ENCODE results near the gene FLNC. TPM values are rescaled to one million over a fixed set of nuclear protein-coding genes. Genes with fewer than 3 reads are reported as not detected.
A peak's percentile ranks its signal among the peaks of the same experiment; 100 is the strongest.

The FLNC gene
- total RNA-seq, 4 donors from 2014 or later: 4.2 to 23.1 (median 6.5) TPM

DNA sequence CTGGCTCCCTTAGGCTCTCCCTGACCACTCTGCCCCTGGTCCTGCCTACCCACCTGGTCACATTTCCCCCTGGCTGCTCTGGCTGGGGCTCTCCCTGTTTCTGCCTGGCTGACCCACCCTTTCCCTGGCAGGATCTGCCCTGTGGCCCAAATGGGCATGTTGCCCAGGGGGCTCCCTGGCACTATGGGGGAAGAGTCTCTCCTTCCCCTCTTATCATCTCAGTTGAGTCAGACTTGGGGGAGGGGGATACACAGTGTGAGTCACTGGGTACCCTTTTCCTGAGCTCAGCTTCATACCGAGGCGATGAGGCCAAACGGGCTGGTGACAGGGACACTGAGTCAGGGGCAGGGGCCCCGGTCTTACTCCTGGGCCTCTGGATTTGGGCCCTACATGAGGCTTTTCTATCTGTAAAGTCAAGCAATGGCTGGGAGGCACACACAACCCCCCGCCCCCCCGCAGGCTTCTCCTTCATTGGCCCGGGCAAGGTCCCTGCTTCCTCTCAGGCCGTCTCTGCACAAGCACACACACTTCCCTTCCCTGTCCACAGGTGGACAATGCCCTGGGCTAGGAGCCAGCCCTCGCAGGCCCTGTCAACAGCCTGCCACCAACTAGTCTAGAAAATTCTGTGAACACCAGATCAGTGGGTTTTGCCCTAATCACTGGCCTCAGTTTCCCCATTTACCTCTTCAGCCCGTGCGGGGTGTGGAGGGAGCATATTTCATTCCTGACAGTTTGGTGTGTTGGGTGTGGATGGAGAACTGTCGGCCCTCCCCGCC, 627 bp upstream of the FLNC start:
- no peaks in the 10 kb centered on the region for H3K9me3 ChIP-seq
- TF ChIP-seq POLR2A (IDR thresholded peaks at IDR 0.05) (no peak), CTCF (IDR thresholded peaks at IDR 0.05) (no peak)
- H3K4me1 ChIP-seq: peaks cover 0 to 23% (median 17%) of the 10 kb centered on the region in 4 donors
- DNase-seq: peak in 1 of 3 donors; percentile 44
- H3K27ac ChIP-seq: peak overlapping the region in 2 of 4 donors; percentile 72 to 88
- peaks cover 0 to 8% of the 10 kb centered on the region in 2 donors for H3K27me3 ChIP-seq
- no peaks in the 10 kb centered on the region for H3K36me3 ChIP-seq
- H3K4me3 ChIP-seq: peak overlapping the region in 3 of 4 donors; percentile 55 to 63 (median 58)

DNA sequence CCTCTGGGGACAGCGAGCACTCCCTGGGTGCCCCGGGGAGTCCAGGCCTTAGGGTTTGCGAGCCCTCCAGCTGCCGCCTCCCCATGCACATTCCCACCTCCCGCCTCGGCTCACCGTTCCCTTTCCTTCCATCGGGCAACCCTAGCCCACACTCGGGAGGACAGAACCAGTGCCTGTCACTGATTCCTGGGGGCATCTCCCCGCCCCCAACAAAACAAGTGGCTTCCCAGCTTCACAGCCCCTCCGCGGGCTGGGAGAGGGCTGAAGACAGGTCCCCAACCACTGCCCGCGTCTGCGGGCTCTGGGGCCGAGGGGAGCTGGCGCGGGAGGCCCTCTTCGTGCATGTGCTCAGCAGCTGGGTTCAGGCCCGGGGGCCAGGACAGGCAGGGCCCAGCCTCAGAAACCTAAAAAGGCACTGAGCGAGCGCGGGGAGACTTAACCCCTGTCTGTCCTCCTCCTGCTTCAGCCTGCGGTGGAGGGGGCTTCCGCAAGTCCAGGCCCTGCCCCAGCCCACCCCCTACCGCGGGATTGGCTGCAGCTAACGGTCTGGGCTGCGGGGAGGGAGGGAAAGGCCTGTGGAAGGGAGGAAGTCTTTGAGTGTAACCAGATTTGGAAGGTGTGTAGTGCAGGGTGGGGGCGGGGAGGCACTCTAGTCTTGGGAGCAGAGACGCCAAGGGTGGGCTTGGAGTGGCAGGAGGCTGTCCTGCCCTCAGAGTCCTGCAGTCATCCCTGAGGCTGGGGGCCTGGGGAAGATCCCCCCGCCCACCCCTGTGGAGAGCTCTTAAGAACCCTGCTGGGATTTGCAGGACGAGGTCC, 1.2 kb downstream of the FLNC start:
- DNase-seq: no peak
- peaks cover 0 to 23% (median 17%) of the 10 kb centered on the region in 4 donors for H3K4me1 ChIP-seq

GRCh38 chr7:128831994-128832879, 2.0 kb downstream of the FLNC start:
- no peak for DNase-seq
- H3K27me3 ChIP-seq: peaks cover 0 to 8% of the 10 kb centered on the region in 2 donors
- no peaks in the 10 kb centered on the region for H3K9me3 ChIP-seq
- H3K4me1 ChIP-seq: peaks cover 0 to 23% (median 17%) of the 10 kb centered on the region in 4 donors
- H3K4me3 ChIP-seq: peak overlapping the region in 1 of 4 donors; percentile 63
- peak overlapping the region; percentile 31 to 88 (median 58) for H3K27ac ChIP-seq
- peaks cover 0 to 3% (median 0%) of the 10 kb centered on the region in 3 donors for H3K36me3 ChIP-seq
- no peak for TF ChIP-seq POLR2A (IDR thresholded peaks at IDR 0.05)

More for the DNA sequence above, 1.2 kb downstream of the FLNC start:
- Histone ChIP-seq H3K9me3 (no peaks in the 10 kb centered on the region), H3K36me3 (no peaks in the 10 kb centered on the region), H3K4me3 (peak overlapping the region in 3 of 4 donors; percentile 55 to 63 (median 58)), H3K27me3 (peaks cover 0 to 8% of the 10 kb centered on the region in 2 donors), H3K27ac (peak overlapping the region in 3 of 4 donors; percentile 31 to 88 (median 72))
- TF ChIP-seq CTCF (IDR thresholded peaks at IDR 0.05): no peak
- no peak for TF ChIP-seq POLR2A (IDR thresholded peaks at IDR 0.05)

DNA sequence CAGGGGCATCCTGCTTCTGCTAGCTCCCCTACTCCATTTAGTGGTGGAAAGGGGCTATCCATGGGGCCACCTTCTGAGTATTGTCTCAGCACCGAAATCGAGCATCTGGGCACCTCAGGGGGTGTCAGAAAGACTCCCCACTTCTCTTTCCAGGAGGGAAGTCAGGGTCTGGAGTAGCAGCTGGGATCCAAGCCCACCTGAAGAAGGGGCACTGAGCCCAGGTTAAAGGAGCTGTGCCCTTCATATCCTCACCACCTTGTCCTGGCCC, 2.6 kb downstream of the FLNC start:
- peak overlapping the region in 3 of 4 donors; percentile 43 to 88 (median 72) for H3K27ac ChIP-seq
- TF ChIP-seq CTCF (IDR thresholded peaks at IDR 0.05): no peak
- no peak for TF ChIP-seq POLR2A (IDR thresholded peaks at IDR 0.05)
- DNase-seq: no peak
- H3K4me3 ChIP-seq: peak overlapping the region in 1 of 4 donors; percentile 63
- H3K9me3 ChIP-seq: no peaks in the 10 kb centered on the region
- H3K4me1 ChIP-seq: peaks cover 0 to 23% (median 17%) of the 10 kb centered on the region in 4 donors
- H3K27me3 ChIP-seq: peaks cover 0 to 8% of the 10 kb centered on the region in 2 donors
- peaks cover 0 to 8% (median 0%) of the 10 kb centered on the region in 3 donors for H3K36me3 ChIP-seq

GRCh38 chr7:128833148-128833945, 3.1 kb downstream of the FLNC start:
- Histone ChIP-seq H3K27ac (peak overlapping the region; percentile 10 to 88 (median 58)), H3K4me1 (peaks cover 0 to 23% (median 17%) of the 10 kb centered on the region in 4 donors), H3K27me3 (peaks cover 0 to 8% of the 10 kb centered on the region in 2 donors), H3K4me3 (peak overlapping the region in 1 of 4 donors; percentile 63), H3K9me3 (no peaks in the 10 kb centered on the region), H3K36me3 (peaks cover 0 to 14% (median 0%) of the 10 kb centered on the region in 3 donors)
- DNase-seq: no peak
- TF ChIP-seq CTCF (IDR thresholded peaks at IDR 0.05) (no peak), POLR2A (IDR thresholded peaks at IDR 0.05) (no peak)
